Keratinocyte (primary cell): ENCODE data around the gene AFMID.

Experiments used
- EZH2 ChIP-seq: IDR thresholded peaks from one replicate; pipeline ENCODE4 v1.6.1; 2012; ENCODE audit warnings: inconsistent platforms, mild to moderate bottlenecking, low read length, moderate library complexity
- TF ChIP-seq, protein P1 (sequence below), 3 experiments: IDR thresholded peaks in 1 of 3; conservative IDR thresholded peaks in 1 of 3; optimal IDR thresholded peaks in 1 of 3; 2 replicates in 2 of 3; 3 replicates in 1 of 3; pipeline versions ENCODE3 to v1.5.1; 2011; ENCODE audit warnings: low read length in 3 of 3, mild to moderate bottlenecking in 3 of 3, moderate library complexity in 2 of 3, control low read depth in 1 of 3, inconsistent platforms in 1 of 3; ENCODE audit not compliant: insufficient read depth in 2 of 3; ENCODE audit errors: extremely low read depth in 1 of 3

- TF ChIP-seq, protein P1, sequence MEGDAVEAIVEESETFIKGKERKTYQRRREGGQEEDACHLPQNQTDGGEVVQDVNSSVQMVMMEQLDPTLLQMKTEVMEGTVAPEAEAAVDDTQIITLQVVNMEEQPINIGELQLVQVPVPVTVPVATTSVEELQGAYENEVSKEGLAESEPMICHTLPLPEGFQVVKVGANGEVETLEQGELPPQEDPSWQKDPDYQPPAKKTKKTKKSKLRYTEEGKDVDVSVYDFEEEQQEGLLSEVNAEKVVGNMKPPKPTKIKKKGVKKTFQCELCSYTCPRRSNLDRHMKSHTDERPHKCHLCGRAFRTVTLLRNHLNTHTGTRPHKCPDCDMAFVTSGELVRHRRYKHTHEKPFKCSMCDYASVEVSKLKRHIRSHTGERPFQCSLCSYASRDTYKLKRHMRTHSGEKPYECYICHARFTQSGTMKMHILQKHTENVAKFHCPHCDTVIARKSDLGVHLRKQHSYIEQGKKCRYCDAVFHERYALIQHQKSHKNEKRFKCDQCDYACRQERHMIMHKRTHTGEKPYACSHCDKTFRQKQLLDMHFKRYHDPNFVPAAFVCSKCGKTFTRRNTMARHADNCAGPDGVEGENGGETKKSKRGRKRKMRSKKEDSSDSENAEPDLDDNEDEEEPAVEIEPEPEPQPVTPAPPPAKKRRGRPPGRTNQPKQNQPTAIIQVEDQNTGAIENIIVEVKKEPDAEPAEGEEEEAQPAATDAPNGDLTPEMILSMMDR (optimal IDR thresholded peaks at IDR 0.05 in 1 of 3, IDR thresholded peaks at IDR 0.05 in 1 of 3, conservative IDR thresholded peaks at IDR 0.05 in 1 of 3; ENCODE audit: extremely low read depth in 1 of 3, insufficient read depth in 2 of 3, low read length in 3 of 3) = no peak
- no peak for TF ChIP-seq EZH2
Measured at GRCh38 chr17:78208486-78208885, 21.3 kb downstream of the AFMID start.
